HTR-8/SVneo (cell line): Measurements from ENCODE around the gene FKBP11.
"Not testable (repeated sequence)": the region's sequence is repeated elsewhere in the genome, so short reads cannot be mapped to it uniquely, and the experiment has no call there.

ENCODE experiments used
- DNase-seq: peaks from one replicate; pipeline ENCODE4 v3.0.0; 2011; ENCODE audit warnings: low spot score, mixed read lengths; ENCODE audit not compliant: insufficient read length
- FAIRE-seq: peaks from 2 replicates; lab custom pipeline; 2011; peaks lifted over from hg19 to GRCh38; lab: Jason Lieb, UNC

The FKBP11 gene

GRCh38 chr12:48917857-48918537 lies 7.3 kb downstream of the FKBP11 start:
- DNase-seq (no peak), FAIRE-seq (no peak)

DNA sequence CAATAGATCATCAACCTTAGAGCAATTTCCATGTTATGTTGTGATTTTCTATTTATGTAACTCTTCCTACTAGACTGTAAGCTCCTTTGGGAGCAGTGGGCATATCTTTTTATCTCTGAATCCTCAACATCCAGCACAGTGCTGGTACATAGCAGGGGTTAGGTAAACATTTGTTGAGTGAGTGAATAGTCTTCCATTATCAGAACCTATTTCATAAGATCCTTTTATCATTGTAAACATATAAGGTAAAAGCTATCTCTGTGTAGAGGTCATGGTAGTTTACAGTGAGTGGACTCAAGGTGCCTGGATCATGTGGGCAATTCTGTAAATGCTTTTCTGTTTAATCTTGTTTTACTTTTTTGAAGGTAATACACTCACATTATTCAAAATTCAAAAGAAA lies 15.1 kb downstream of the FKBP11 start:
- DNase-seq = no peak
- FAIRE-seq = no peak

GRCh38 chr12:48909698-48910097 lies 15.6 kb downstream of the FKBP11 start:
- FAIRE-seq, DNase-seq: not testable (repeated sequence)

DNA sequence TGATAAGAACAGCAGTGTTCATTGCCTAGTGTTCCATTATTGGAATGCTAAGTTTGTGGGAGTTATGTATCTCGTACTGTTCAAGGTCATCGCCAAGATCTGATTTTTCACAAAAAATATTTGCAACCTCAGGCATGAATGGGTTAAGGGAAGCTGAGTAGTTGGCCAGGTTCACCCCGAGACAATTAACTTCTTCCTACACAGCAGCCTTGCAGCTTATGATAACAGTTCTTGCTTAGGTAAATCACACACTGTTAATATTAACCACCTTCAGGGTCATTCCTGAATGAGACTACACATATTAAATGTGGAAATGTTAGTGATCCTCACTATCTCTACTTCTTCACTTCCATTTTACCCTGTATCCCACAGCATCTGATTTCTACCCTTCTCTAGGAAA lies 18.0 kb downstream of the FKBP11 start:
- FAIRE-seq = no peak

GRCh38 chr12:48903982-48904411 lies 21.3 kb downstream of the FKBP11 start:
- FAIRE-seq (peak; percentile 51), DNase-seq (peak; percentile 84)

More for the DNA sequence above, 18.0 kb downstream of the FKBP11 start:
- no peak for DNase-seq

GRCh38 chr12:48903363-48903981 lies 21.8 kb downstream of the FKBP11 start:
- DNase-seq = no peak
- FAIRE-seq = no peak

GRCh38 chr12:48901278-48901677 lies 24.0 kb downstream of the FKBP11 start:
- FAIRE-seq (no peak), DNase-seq (no peak)

GRCh38 chr12:48899651-48900050 lies 25.6 kb downstream of the FKBP11 start:
- FAIRE-seq (no peak), DNase-seq (no peak)

GRCh38 chr12:48894271-48894670 lies 31.0 kb downstream of the FKBP11 start:
- FAIRE-seq (no peak), DNase-seq (no peak)

- FAIRE-seq (no peak), DNase-seq (peak; percentile 82)
Measured at GRCh38 chr12:48890657-48891418, 34.5 kb downstream of the FKBP11 start.

DNA sequence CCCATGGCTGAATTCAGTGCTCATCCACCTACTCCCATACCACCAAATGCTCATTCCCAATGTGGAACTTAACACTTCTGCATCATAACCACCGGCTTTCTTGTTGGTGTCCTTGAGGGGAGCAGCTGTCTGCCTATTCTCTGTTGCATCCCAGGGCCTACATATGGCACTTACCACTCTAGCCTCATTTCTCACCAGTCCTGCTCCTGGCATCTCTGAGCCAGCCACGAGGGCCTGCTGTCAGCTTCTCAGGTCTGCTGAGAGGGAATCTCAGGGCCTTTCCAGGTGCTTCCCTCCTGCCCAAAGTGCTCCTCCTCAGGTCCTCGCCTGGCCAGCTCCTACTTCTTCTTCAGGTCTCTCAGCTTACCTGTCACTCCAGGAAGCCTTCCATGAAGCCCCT lies 35.6 kb downstream of the FKBP11 start:
- no peak for DNase-seq
- FAIRE-seq = no peak

DNA sequence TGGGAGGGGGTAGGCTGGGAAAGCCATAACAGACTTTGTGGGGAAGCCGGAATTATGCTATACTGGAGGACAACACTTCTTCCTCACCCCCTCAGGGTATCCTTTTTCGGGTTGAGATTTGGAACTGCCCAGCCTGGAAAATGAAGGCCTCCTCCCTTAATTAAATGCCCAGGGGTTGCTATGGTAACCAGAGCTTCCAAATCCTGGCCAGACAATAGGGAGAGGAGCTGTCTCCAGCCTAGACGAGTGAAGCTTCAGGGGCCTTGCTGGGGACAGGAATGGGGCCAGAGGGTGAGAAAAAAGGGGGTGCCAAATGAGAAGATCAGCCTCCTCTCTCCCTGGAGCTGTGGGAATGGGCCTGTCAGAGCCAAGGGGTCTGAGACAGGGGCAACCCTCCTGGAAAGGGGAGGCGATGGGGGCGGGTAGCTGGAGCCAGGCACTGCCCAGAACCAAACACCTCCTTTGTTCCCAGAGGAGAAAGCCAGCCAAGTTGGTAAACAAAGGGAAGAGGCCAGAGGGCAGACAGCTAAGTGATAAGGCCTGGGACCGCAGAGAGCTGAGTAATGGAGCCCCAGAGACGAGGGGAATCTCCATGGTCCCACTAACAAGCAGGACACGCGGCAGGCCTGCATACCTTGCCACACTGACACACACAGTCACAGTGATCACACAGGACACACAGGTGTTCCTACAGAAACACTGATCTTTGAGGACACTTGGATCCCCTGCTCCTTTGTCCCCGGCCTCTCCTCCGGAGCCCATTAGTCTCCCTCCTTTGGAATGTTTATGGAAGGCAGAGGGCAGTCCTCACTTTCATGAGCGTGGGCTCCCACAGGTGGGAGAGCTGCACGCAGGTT lies 41.8 kb downstream of the FKBP11 start:
- no peak for DNase-seq
- no peak for FAIRE-seq

GRCh38 chr12:48882972-48883304 lies 42.4 kb downstream of the FKBP11 start:
- FAIRE-seq = no peak
- DNase-seq = no peak

DNA sequence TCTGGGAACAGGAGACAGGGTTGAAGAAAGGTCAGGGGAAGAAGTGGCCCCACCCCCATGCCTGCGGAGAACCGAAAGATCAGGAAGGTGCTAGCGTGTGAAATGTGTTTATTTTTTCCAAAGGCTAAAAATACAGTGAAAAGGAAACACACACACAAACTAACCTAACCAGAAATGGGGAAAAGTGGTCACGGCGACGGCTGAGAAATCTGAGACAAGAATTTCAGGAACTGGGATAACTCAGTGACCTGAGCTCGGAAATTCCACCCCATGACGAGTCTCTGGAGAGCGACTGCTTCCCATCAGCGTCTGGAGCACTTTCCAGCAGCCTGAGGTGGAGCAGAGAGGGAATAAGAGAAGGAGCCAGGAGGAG lies 43.0 kb downstream of the FKBP11 start:
- no peak for FAIRE-seq
- DNase-seq = no peak

- FAIRE-seq = no peak
- DNase-seq = no peak
Measured at GRCh38 chr12:48881686-48882314, 43.5 kb downstream of the FKBP11 start.

GRCh38 chr12:48880647-48881046 lies 44.6 kb downstream of the FKBP11 start:
- no peak for FAIRE-seq
- no peak for DNase-seq

- no peak for DNase-seq
- no peak for FAIRE-seq
Measured at GRCh38 chr12:48878548-48878947, 46.7 kb downstream of the FKBP11 start.

GRCh38 chr12:48875944-48876515 lies 49.3 kb downstream of the FKBP11 start:
- FAIRE-seq (no peak), DNase-seq (no peak)

DNA sequence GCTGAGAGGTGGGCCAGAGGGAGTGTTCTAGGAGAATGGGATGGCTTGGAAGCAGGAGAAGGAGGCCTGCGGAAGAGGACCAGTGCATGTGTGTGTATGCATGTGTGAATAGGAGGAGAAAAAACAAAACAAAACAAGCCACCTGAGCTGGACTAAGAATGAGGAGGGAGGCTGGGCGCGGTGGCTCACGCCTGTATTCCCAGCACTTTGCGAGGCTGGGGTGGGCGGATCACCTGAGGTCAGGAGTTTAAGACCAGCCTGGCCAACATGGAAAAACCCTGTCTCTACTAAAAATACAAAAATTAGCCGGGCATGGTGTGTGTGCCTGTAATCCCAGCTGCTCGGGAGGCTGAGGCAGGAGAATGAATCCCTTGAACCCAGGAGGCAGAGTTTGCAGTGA lies 51.8 kb downstream of the FKBP11 start:
- not testable (repeated sequence) for FAIRE-seq, DNase-seq

- DNase-seq (no peak), FAIRE-seq (no peak)
Measured at GRCh38 chr12:48873096-48873495, 52.2 kb downstream of the FKBP11 start.
